IMR-90 (cell line): Measurements from ENCODE around the gene WDFY1. TPM values are rescaled to one million over a fixed set of nuclear protein-coding genes. Genes with fewer than 3 reads are reported as not detected.

ENCODE experiments used
- ATAC-seq: fragments of 200-7000 bp; cut with Tn5 transposase; 2 replicates; pipeline ENCODE4 v1.9.1; 2020; ENCODE audit warnings: low read depth, mild to moderate bottlenecking, moderate library complexity
- BruUV-seq: library from RNA; stranded (reverse); fragments of 400-500 nt; replicated peaks from 2 replicates; lab custom pipeline; 2021; lab: Mats Ljungman, UMichigan
- CTCF ChIA-PET: fragments of 300-600 bp; formaldehyde crosslinking; extraction: SDS; loops from one replicate; lab custom pipeline; 2021; ENCODE audit warnings: antibody characterized with exemption; lab: Yijun Ruan, JAX
- POLR2A ChIA-PET: fragments of 300-600 bp; sonication (Branson Sonifier 250); formaldehyde crosslinking; loops from one replicate; lab custom pipeline; 2022; ENCODE audit warnings: antibody characterized with exemption; ENCODE audit not compliant: unreplicated experiment; lab: Charles Lee
- DNase-seq: peaks from one replicate; pipeline ENCODE4 v3.0.0; 2013
- H2AFZ ChIP-seq: replicated peaks from 2 replicates; pipeline ENCODE3; 2013; ENCODE audit warnings: low read length, mild to moderate bottlenecking; ENCODE audit not compliant: poor library complexity
- H2AK5ac ChIP-seq: 2 replicates; pipeline ENCODE4 v1.6.1; 2013; ENCODE audit warnings: low read depth, low read length, inconsistent platforms
- H2AK9ac ChIP-seq: replicated peaks from 2 replicates; pipeline ENCODE3; 2013; ENCODE audit warnings: mild to moderate bottlenecking, low read depth, low read length, moderate library complexity; ENCODE audit not compliant: poor library complexity
- H2BK120ac ChIP-seq: 2 replicates; pipeline ENCODE4 v1.6.1; 2013; ENCODE audit warnings: low read depth, low read length, inconsistent platforms
- H2BK15ac ChIP-seq: 3 replicates; pipeline ENCODE4 v1.6.1; 2013; ENCODE audit warnings: low read depth, low read length, inconsistent platforms
- H2BK20ac ChIP-seq: 2 replicates; pipeline ENCODE4 v1.6.1; 2013; ENCODE audit warnings: low read depth, mild to moderate bottlenecking, inconsistent platforms, low read length, moderate library complexity
- H2BK5ac ChIP-seq: 2 replicates; pipeline ENCODE4 v1.6.1; 2013; ENCODE audit warnings: mild to moderate bottlenecking, low read depth, low read length, inconsistent platforms; ENCODE audit not compliant: poor library complexity, severe bottlenecking
- H3K14ac ChIP-seq: replicated peaks from 2 replicates; pipeline ENCODE4 v1.6.1; 2013; ENCODE audit warnings: low read depth, low read length, inconsistent platforms
- H3K18ac ChIP-seq: 2 replicates; pipeline ENCODE4 v1.6.1; 2013; ENCODE audit warnings: low read depth, low read length, control low read depth
- H3K23ac ChIP-seq: 2 replicates; pipeline ENCODE4 v1.6.1; 2013; ENCODE audit warnings: low read depth, low read length, inconsistent platforms
- H3K27ac ChIP-seq: 2 replicates; pipeline ENCODE4 v1.5.1; 2013; ENCODE audit warnings: mild to moderate bottlenecking, control low read depth, low read length; ENCODE audit not compliant: insufficient read depth
- H3K27me3 ChIP-seq: 2 replicates; pipeline ENCODE4 v1.6.1; 2013; ENCODE audit warnings: low read length; ENCODE audit not compliant: control insufficient read depth, insufficient read depth
- H3K36me3 ChIP-seq: 2 replicates; pipeline ENCODE4 v1.6.1; 2013; ENCODE audit warnings: low read length, mixed read lengths; ENCODE audit not compliant: control insufficient read depth, insufficient read depth
- H3K4ac ChIP-seq: 2 replicates; pipeline ENCODE4 v1.6.1; 2013; ENCODE audit warnings: low read depth, low read length, inconsistent platforms
- H3K4me1 ChIP-seq: 2 replicates; pipeline ENCODE4 v1.6.1; 2013; ENCODE audit warnings: low read length, mixed read lengths; ENCODE audit not compliant: control insufficient read depth, insufficient read depth
- H3K4me2 ChIP-seq: 2 replicates; pipeline ENCODE4 v1.6.1; 2013; ENCODE audit warnings: low read depth, mild to moderate bottlenecking, control low read depth, low read length, moderate library complexity
- H3K4me3 ChIP-seq: 2 replicates; pipeline ENCODE4 v1.5.1; 2013; ENCODE audit warnings: low read depth, mild to moderate bottlenecking, control low read depth, low read length, moderate library complexity; ENCODE audit not compliant: insufficient read depth
- H3K56ac ChIP-seq: 2 replicates; pipeline ENCODE4 v1.6.1; 2013; ENCODE audit warnings: low read length, inconsistent platforms; ENCODE audit not compliant: insufficient read depth; ENCODE audit errors: extremely low read depth
- H3K79me1 ChIP-seq, 2 experiments: 2 replicates each; pipeline ENCODE4 v1.6.1; 2013; ENCODE audit warnings: low read length in 2 of 2, inconsistent platforms in 1 of 2, low read depth in 1 of 2
- H3K9ac ChIP-seq: 2 replicates; pipeline ENCODE4 v1.6.1; 2013; ENCODE audit warnings: low read depth, low read length, control low read depth
- H3K9me1 ChIP-seq: 2 replicates; pipeline ENCODE4 v1.6.1; 2013; ENCODE audit warnings: low read length, inconsistent platforms; ENCODE audit not compliant: insufficient read depth
- H3K9me3 ChIP-seq: 2 replicates; pipeline ENCODE4 v1.6.1; 2013; ENCODE audit warnings: low read length; ENCODE audit not compliant: control insufficient read depth, insufficient read depth
- H4K20me1 ChIP-seq: 2 replicates; pipeline ENCODE4 v1.6.1; 2013; ENCODE audit warnings: low read length, inconsistent platforms; ENCODE audit not compliant: insufficient read depth
- H4K5ac ChIP-seq: 2 replicates; pipeline ENCODE4 v1.6.1; 2013; ENCODE audit warnings: mild to moderate bottlenecking, low read depth, low read length, control low read depth
- H4K8ac ChIP-seq, 2 experiments: 2 replicates each; pipeline ENCODE4 v1.6.1; 2013; ENCODE audit warnings: low read depth in 2 of 2, low read length in 2 of 2, control low read depth in 1 of 2, inconsistent platforms in 1 of 2
- H4K91ac ChIP-seq: 2 replicates; pipeline ENCODE4 v1.6.1; 2013; ENCODE audit warnings: low read depth, low read length, inconsistent platforms; ENCODE audit not compliant: insufficient read depth
- ELK1 ChIP-seq: fragments of 150-350 bp; IDR thresholded peaks from 2 replicates; pipeline ENCODE4 v1.6.1; 2016; ENCODE audit warnings: low read depth, mild to moderate bottlenecking, low read length, moderate library complexity, borderline replicate concordance
- WGBS, 2 experiments: methylation state at CpG; one replicate each; pipeline versions ENCODE4 v1.1.5 to v1.1.7; 2013; ENCODE audit warnings: missing lambda C conversion rate in 2 of 2; ENCODE audit not compliant: insufficient read length in 1 of 2; ENCODE audit errors: extremely low coverage in 2 of 2; 5-methylcytosine and 5-hydroxymethylcytosine counted together
- dilution Hi-C: fragments of 300-500 bp; cut with HindIII; formaldehyde crosslinking; loops from one replicate; pipeline ENCODE4 v1.14.3; 2018; ENCODE audit warnings: low sequenced_read_pairs; ENCODE audit not compliant: unreplicated experiment
- in situ Hi-C: fragments of 300-500 bp; cut with MboI; formaldehyde crosslinking; loops from 3 replicates; pipeline ENCODE4 v1.14.3; 2019; ENCODE audit warnings: low sequenced_read_pairs, inconsistent platforms, mixed read lengths
- intact Hi-C: fragments of 100-400 bp; cut with micrococcal nuclease; formaldehyde crosslinking; loops from 2 replicates; pipeline ENCODE4 v1.10.0; 2022
- polyA plus RNA-seq, 3 experiments: library from polyadenylated mRNA; depleted of rRNA; stranded (reverse); fragments of >200 nt; gene quantifications; 2 replicates each; pipeline ENCODE4 v1.2.3, GENCODE V29; 2012; ENCODE audit warnings: low replicate concordance in 1 of 3
- total RNA-seq: library from RNA; depleted of rRNA; stranded (reverse); fragments of >200 nt; gene quantifications from 2 replicates; pipeline ENCODE4 v1.2.3, GENCODE V29; 2012

The WDFY1 gene
- total and polyA plus RNA-seq, 2 of the 4 experiments (the other 2 are of a cell fraction), result 35.6 to 93.6 TPM

GRCh38 chr2:223923976-223924375, 21.2 kb downstream of the WDFY1 start:
- no peak for TF ChIP-seq ELK1
- no peak overlapping the region for H3K9ac ChIP-seq
- POLR2A ChIA-PET, result no interaction called here
- H3K4ac ChIP-seq, result no peak overlapping the region
- intact Hi-C loops (no loop called here), in situ Hi-C loops (no loop called here), dilution Hi-C loops (no loop called here)
- no peak overlapping the region for H3K4me2 ChIP-seq
- H3K9me3 ChIP-seq, result no peaks in the 10 kb centered on the region; the same call in none of the 2 replicates
- WGBS, 2 experiments, result 100% methylated on average over 1 of the region's 2 CpGs; no CpG with 5 or more reads in 1 of the 2 experiments
- CTCF ChIA-PET, result no interaction called here
- no peak overlapping the region for H2BK120ac ChIP-seq
- ATAC-seq (no peak), DNase-seq (no peak)
- peaks cover 32% of the 10 kb centered on the region for H3K9me1 ChIP-seq
- H3K27me3 ChIP-seq, result no peaks in the 10 kb centered on the region
- H3K4me1 ChIP-seq, result peaks cover 20% of the 10 kb centered on the region
- no peak overlapping the region for H3K4me3 ChIP-seq
- H3K23ac ChIP-seq, result no peak overlapping the region
- no TSS peak for BruUV-seq
- H3K27ac ChIP-seq, result no peak overlapping the region
- no peak overlapping the region for H2BK5ac ChIP-seq
- peaks cover 59% of the 10 kb centered on the region for H4K20me1 ChIP-seq
- H2AK9ac ChIP-seq, result no peak overlapping the region
- peaks cover 8% of the 10 kb centered on the region for H3K36me3 ChIP-seq
- no peak overlapping the region for H3K18ac ChIP-seq
- no peak overlapping the region for H2AK5ac ChIP-seq
- H3K14ac ChIP-seq, result no peak overlapping the region
- no peak overlapping the region for H4K8ac ChIP-seq
- no peak overlapping the region for H3K56ac ChIP-seq
- no peak overlapping the region for H2BK20ac ChIP-seq
- H4K5ac ChIP-seq, result no peak overlapping the region
- H2BK15ac ChIP-seq, result no peak overlapping the region
- no peak overlapping the region for H2AFZ ChIP-seq
- H4K91ac ChIP-seq, result no peak overlapping the region
- H3K79me1 ChIP-seq, result peaks cover 23 to 81% of the 10 kb centered on the region in 2 experiments
